22Rv1 (cell line): ENCODE results near the gene TRIB2.

Experiments used
- H3K27ac ChIP-seq: fragments of 450-650 bp; 2 replicates; pipeline ENCODE4 v1.5.1; 2017
- ZFX ChIP-seq: fragments of 450-650 bp; IDR thresholded peaks from 2 replicates; pipeline ENCODE4 v1.6.1; 2017; ENCODE audit warnings: antibody characterized with exemption, borderline replicate concordance
- TF ChIP-seq, protein P1 (sequence below): fragments of 450-650 bp; IDR thresholded peaks from 2 replicates; pipeline ENCODE4 v1.5.1; 2017; ENCODE audit warnings: mild to moderate bottlenecking

Gene TRIB2

DNA sequence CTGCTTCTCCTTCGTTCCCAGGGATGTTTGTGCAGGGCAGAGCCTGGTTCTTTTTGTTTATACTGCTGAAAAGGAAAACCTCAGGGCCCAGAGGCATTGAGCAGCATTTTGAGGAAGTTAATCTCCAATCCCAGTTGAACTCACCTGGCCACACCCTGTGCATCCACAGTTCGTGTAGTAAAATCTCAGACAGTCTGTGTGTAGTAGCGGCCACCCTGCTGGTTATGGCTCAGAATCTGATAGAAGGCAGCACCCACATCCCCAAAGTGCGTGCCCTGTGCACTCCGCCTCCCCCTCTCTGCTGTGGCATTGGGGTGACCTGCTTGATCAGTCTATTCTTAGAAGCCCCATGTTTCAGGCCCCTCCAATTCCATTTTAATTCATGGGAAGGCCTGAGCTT, 10.9 kb downstream of the TRIB2 start:
- TF ChIP-seq, protein P1, sequence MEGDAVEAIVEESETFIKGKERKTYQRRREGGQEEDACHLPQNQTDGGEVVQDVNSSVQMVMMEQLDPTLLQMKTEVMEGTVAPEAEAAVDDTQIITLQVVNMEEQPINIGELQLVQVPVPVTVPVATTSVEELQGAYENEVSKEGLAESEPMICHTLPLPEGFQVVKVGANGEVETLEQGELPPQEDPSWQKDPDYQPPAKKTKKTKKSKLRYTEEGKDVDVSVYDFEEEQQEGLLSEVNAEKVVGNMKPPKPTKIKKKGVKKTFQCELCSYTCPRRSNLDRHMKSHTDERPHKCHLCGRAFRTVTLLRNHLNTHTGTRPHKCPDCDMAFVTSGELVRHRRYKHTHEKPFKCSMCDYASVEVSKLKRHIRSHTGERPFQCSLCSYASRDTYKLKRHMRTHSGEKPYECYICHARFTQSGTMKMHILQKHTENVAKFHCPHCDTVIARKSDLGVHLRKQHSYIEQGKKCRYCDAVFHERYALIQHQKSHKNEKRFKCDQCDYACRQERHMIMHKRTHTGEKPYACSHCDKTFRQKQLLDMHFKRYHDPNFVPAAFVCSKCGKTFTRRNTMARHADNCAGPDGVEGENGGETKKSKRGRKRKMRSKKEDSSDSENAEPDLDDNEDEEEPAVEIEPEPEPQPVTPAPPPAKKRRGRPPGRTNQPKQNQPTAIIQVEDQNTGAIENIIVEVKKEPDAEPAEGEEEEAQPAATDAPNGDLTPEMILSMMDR, result no peak
- TF ChIP-seq ZFX, result no peak
- no peak overlapping the region for H3K27ac ChIP-seq

DNA sequence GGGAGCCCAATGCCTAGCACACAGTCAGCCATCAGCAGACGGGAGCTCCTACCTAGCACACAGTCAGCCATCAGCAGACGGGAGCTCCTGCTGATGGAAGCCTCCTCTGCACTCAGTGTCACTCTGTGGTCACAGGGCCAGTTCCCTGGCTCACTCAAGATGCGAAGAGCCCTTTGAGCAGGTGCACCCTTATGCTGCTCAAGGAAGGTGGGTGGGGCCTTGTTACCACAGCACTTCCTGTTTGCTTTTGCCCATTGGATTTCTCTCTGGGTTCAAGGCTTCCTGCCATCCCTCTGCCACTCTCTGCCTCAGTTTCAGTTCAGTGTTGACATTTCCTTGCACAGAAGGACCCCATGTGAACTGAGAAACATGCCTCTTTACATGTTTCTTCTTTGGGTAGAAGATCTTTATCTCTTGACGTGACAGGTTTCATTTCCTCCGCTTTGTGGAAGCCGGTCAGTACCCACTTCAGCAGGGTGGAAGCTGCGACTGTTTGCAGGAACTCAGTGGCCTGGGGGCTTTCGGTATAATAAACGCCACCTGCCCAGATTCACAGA, 11.6 kb downstream of the TRIB2 start:
- no peak for TF ChIP-seq ZFX
- TF ChIP-seq, protein P1, result no peak

GRCh38 chr2:12730265-12730664, 13.5 kb downstream of the TRIB2 start:
- TF ChIP-seq, protein P1, result no peak
- no peak for TF ChIP-seq ZFX
- no peak overlapping the region for H3K27ac ChIP-seq

More for the DNA sequence above, 11.6 kb downstream of the TRIB2 start:
- H3K27ac ChIP-seq, result no peak overlapping the region

DNA sequence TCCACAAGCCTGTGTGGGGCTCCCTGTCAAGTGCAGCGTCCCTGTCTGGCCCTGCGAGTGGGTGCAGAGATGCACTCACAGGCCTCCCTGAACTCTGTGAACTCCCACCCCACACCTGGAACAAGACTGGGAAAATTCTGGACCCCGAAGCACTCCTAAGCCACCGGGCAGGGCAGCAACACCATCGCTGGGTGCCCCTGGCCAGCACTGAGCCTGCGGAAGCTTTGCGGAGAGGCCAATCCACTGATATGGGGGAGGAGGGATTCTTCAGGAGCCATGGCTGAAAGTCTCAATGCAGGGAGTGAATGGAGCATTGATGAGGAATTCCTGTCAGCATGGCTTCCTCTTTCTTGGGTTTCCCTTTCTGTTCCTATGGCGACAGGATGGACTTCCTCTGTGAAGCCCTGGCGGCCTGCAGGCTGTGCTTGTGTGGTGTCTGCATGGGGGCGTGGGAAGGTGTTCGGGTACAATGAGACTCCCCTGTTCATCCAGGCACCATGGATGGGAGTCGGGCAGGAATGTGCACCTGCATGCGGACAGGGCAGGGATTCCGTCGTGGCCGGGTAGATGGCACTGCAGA, 15.1 kb downstream of the TRIB2 start:
- no peak overlapping the region for H3K27ac ChIP-seq
- TF ChIP-seq ZFX, result no peak
- TF ChIP-seq, protein P1, result no peak

DNA sequence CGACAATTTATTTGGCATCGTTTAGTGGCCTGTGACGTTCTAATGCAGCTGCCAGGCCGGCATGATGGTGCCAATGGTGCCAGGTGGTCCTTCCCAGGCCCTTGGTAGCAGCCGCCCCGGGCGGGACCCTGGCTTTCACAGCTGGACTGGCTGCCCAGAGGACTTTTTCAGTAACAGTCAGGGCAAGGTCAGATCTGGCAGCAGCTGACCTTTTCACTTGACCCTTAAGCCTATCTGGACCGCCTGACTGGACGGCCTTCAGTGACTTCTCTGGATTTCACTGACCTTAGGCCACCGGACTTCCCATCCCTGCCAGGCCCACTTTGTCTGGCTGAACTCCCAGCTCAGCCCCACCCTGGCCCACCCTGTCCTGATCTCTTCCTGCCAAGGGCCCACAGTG, 15.9 kb downstream of the TRIB2 start:
- TF ChIP-seq, protein P1, result no peak
- no peak for TF ChIP-seq ZFX
- no peak overlapping the region for H3K27ac ChIP-seq

DNA sequence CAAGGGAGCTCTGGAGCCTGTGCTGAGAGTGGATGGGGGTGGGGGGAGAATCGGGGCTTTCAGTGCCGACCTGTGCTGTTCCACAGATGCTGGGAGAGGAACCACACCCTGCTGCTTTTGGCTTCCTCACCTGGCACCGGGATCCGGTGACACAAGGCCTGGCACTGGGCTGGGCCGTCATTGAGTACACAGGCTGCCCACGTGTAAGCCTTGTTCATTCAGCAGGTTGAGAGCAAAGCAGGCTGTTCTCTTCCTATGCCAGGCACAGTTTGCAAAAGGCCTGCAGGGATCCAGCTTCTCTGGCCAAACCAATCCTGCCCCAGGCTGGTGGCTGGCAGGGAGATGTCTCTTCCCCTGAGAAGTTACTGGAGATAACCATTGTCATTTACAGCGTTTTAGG, 17.1 kb downstream of the TRIB2 start:
- TF ChIP-seq, protein P1, result no peak
- no peak for TF ChIP-seq ZFX
- H3K27ac ChIP-seq, result no peak overlapping the region

- TF ChIP-seq, protein P1, result no peak
- no peak for TF ChIP-seq ZFX
- H3K27ac ChIP-seq, result no peak overlapping the region
Measured at GRCh38 chr2:12734914-12735654, 18.3 kb downstream of the TRIB2 start.
